T-helper 2 cell (primary cell): ENCODE data around the gene SLC17A7.
"Not testable (repeated sequence)": the region's sequence is repeated elsewhere in the genome, so short reads cannot be mapped to it uniquely, and the experiment has no call there.

ENCODE experiments used
- DNase-seq, 5 experiments: peaks; one replicate each; pipeline versions ENCODE4 v3.0.0 to v3.0.0-alpha.2; 2012 to 2022
- total RNA-seq, 2 donors: gene quantifications; one replicate each; lab custom pipeline; 2026; lab: John Stamatoyannopoulos, UW

Gene SLC17A7
- 0.07 to 0.94 reads per million in 2 donors for total RNA-seq

DNA sequence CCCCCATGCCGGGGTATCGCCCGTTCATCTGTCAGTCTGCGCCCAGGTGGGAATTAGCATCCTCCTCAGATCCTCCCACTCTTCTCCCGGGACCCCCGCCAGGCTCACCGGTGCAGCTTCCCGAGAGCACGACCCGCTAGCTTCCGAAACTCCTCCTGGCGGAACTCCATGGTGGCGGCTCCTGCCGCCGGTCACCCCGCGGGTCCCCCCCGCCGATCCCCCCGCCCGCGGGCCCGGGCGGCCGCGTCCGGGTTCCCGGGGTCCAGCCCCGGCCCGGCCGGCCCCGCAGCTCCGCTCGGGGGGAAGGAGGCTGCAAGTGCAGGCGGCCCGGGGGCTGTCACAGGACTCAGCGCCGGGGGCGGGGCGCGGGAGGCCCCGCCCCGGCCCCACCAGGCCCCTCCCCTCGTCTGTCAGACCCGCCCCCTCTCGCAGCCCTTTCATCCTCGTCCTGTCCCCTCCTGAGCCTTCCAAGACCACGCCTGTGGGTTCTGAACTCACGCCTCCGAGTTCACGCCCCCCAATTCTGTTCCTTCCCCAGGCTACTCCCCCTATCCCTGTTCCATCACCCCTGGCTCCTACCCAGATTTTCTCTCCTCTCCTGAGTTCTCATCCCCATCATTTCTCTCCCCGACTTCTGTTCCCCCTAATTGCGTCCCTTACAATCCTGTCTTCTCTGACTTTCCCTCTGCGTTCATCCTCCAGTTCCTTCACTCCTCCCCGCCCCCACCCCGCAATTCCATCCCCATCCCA, at the start of gene SLC17A7:
Gene SLC17A7 (minus strand): TSS at position 318 of the 750 bp plus-strand sequence. CDS start 148 bp downstream, at position 170.
- peak in 4 of 5 experiments; percentile 23 to 46 (median 38) for DNase-seq

DNA sequence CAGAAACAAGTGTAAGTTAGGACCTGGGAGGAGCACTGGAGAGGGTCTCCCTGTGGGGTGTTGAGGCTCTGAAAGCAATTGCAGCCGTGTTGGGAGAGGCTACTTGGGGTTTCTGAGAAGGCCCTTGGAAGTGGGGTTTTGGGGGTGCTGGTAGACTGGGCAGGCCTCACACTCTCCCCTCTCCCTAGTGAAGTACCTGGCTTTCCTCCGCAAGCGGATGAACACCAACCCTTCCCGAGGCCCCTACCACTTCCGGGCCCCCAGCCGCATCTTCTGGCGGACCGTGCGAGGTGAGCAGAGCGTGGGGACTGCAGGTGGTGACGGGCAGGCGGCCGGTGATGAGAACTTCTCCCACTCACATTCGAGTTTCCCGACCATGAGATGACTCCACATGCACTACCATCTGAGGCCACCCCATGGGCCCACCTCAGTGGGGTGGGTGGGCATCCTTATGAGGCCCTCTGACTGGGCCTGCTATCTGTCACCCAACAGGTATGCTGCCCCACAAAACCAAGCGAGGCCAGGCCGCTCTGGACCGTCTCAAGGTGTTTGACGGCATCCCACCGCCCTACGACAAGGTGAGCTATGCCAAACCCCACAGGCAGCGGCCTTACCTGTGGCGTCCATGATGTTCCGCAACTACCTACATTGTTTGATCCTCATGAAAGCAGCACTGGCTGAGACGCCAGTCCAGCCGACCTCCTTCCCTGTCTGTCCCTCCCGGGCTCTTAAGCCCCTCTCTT, 49.1 kb upstream of the SLC17A7 start:
- peak in 1 of 5 experiments; percentile 59 for DNase-seq

DNA sequence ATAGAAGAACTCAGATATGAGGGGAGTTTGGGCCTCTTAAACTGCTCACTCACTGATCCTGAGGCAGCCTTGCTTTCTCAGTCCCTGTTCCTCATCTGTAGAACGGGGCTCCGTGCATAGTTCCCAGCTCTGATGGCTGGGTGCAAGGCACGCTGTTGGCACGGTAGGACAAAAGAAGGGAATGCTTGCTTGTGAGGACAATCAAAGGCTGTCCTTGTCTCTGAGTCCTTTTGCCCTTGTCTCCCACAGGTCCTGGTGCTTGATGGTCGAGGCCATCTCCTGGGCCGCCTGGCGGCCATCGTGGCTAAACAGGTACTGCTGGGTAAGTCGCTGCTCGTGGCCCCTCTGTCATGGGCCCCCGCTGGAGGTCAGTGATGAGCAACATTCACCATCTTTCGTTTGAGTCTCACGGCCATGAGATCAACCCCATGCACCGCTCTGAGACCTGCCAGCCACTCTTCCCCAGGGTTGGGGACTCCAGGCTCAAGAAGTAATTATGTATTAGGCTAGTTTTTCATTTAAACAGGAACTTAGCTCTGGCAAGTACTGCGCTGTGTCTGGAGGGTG, 48.4 kb upstream of the SLC17A7 start:
- DNase-seq, result peak in 3 of 5 experiments; percentile 37 to 67 (median 40)

- peak in 1 of 5 experiments; percentile 45 for DNase-seq
These were observed 47.7 kb upstream of the SLC17A7 start for GRCh38 chr19:49488863-49489537.

- DNase-seq, result no peak
These were observed 46.9 kb upstream of the SLC17A7 start for GRCh38 chr19:49488046-49488862.

DNA sequence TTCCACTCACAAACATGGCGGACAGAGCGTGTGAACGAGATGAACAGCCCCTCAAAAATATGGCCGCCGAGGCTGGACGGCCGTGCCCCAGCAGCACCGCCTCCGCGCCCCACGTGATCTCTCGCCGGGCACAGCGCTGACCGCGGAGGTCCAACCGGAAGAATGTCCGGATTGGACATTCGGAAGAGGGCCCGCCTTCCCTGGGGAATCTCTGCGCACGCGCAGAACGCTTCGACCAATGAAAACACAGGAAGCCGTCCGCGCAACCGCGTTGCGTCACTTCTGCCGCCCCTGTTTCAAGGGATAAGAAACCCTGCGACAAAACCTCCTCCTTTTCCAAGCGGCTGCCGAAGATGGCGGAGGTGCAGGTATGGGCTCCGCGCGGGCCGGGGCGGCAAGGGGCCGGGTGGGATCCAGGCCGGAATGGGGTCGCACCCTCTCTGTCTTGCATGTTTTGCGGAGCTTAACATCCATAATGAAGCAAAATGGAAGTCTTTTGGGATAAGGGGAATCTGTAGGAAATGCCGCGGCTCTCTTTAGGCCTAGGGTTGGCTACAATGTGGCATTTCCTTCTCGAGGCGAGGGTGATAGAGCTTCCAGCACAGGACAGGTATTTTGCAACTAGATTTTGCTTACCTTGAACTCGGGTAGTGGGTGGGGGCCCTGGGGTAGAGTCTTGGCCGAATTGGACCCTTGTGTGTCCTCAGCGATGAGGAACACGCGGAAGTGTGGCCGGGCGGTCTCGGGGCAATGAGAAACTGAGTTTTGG, 46.1 kb upstream of the SLC17A7 start, which contains the start of gene RPL13A:
Gene RPL13A (plus strand): TSS at position 332 of the 769 bp plus-strand sequence. CDS start 22 bp downstream, at position 354.
- peak; percentile 98 to 100 (median 99) for DNase-seq

DNA sequence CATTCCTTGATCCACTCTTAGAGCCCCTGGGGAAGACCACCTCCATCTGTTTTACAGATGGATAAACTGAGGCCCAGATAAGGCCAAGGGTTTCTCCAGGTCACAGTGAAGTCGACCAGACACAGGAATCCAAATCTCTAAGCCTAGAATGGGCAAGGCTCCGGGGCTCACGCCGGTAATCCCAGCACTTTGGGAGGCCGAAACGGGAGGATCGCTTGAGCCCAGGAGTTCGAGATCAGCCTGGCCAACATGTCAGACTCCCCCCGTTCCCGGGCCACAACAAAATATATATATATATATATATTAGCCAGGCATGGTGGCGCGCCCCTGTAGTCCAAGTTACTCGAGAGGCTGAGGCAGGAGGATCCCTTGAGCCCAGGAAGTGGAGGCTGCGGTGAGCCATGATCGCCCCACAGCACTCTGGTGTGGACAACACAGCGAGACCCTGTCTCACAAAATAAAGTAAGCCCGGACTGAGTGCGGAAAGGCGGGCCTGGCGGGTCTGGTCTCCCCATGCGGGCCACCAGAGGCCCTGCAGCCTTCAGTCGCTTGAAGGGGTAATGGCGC, 45.5 kb upstream of the SLC17A7 start:
- DNase-seq, result no peak

- no peak for DNase-seq
These were observed 44.9 kb upstream of the SLC17A7 start for GRCh38 chr19:49486232-49486631.

DNA sequence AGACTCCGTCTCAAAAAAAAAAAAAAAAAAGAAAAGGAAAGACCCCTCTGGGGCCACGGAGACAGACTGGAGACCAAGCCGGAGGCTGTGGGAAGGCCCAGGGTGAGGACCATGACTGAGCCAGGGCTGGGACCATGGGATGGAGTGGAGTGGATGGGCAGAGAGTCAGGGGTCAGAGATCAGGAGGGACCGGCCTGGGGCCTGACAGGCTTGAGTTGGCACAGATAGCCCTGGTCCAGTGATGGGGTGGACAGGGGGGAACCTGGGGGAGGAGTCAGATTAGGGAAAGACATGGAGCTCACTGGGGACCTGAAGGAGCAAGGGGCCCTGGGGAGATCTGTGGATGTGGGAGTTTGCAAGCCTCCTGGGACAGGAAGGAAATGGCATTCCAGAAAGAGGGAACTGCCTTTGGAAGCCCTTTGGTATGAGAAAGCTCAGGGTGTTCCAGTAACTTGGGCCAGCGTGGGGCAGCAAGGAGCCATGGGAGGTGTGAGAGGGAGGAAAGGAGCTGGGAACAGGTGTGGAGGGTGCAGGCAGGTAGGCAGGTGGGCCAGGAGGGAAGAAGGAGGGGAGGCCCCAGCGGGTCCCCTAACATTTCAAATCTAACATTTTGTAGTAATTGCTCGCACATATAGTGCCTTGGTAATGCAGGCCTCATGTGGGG, 39.8 kb upstream of the SLC17A7 start:
- no peak for DNase-seq

DNA sequence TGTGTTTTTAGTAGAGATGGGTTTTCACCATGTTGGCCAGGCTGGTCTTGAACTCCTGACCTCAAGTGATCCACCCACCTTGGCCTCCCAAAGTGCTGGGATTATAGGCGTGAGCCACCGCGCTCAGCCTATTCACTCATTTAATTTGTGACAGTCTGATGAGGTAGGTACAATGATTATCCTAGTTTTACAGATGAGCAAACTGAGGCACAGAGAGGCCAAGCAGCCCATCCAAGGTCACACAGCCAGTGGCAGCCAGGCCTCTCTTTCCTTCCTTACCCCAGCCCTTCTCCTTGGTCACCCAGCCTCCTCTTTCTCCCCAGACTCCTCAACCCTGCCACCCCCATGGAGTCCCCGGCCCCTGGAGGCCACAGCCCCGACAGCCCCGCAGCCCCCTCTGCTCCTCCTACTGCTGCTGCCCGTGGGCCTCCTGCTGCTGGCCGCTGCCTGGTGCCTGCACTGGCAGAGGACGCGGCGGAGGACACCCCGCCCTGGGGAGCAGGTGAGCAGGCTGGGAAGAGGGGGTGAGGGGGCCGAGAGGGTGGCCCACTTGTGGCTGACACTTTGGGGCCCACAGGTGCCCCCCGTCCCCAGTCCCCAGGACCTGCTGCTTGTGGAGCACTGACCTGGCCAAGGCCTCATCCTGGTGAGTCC, 38.8 kb upstream of the SLC17A7 start:
- no peak for DNase-seq

GRCh38 chr19:49475995-49476880, 34.9 kb upstream of the SLC17A7 start:
- DNase-seq, result peak in 4 of 5 experiments; percentile 56 to 76 (median 65)

GRCh38 chr19:49475191-49475917, 34.0 kb upstream of the SLC17A7 start:
- peak in 1 of 5 experiments; percentile 40 for DNase-seq

DNA sequence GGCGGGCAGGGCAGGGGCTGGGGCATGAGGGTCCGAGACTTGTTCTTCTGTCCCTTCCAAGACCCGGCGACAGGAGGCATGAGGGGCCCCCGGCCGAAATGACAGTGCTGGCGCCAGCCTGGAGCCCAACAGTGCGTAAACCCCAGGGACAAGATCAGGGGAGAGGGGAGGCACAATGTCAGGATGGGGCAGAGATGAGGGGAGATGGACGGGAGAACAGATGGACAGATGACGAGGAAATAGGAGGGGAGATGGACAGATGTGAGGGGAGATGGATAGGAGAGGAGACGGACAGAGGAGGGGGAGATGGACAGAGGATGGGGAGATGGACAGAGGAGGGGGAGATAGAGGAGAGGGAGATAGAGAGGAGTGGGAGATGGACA, 33.2 kb upstream of the SLC17A7 start:
- DNase-seq, result no peak

DNA sequence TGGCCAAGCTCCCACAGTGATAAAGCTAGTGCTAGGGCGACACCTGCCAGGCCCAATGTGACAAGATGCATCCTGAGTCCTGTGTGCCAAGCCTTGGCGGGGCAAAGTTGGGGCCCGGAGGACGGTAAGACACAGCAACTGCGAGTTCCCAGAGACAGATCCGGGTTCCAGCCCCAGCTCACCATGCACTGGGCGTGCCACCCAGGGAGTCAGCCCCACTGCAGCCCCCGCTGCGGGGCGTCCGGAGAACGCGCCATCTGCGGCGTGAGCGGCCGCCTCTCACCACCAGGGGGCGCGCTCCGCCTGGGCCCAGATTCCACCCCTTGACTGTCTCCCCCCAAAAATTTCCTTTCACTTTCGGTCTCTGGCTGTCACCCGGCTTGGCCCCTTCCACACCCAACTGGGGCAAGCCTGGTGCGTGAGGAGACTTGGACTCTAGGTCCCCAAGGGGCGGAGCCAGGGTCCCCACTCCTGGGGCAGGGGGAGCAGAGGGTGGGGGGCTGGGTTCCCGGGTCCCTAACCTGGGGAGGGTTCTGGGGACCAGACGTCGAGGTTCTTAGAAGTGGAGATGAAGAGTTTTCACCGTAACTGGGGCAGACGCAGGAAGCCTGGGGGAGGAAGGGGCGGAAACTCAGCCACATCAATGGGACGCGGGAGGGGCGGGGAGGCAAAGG, 32.7 kb upstream of the SLC17A7 start, which contains the start of gene FLT3LG:
Gene FLT3LG (plus strand): TSS at position 348 of the 674 bp plus-strand sequence. CDS start 425 bp downstream, outside the sequence.
- peak; percentile 76 to 95 (median 82) for DNase-seq

DNA sequence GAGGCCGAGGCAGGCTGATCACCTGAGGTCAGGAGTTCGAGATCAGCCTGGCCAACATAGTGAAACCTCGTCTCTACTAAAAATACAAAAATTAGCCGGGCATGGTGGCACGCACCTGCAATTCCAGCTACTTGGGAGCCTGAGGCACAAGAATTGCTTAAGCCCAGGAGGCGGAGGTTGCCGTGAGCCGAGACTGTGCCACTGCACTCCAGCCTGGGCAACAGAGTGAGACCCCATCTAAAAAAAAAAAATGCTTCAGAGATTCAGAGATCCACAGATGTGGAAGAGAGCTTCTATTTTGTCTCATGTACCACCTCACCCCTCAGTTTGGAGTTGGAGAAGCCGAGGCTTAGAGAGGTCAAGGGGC, 32.2 kb upstream of the SLC17A7 start:
- not testable (repeated sequence) for DNase-seq

DNA sequence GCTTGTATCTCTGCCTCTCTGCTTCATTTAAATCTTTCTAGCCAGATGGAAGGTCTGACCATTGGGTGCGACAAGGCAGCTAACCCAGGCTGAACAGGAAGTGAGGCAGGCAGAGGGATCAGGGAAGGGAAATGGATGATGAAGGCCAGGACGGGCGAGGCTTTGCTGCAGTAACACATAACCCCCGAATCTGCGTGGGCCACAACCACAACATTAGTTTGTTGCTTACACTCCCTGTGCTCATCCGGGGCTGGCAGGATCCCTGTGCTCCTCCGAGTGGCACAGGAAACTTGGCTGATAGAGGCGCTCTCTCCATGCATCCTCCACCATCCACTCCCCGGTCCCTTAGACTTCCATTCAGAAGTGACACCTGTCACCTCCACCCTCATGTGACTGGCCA, 31.6 kb upstream of the SLC17A7 start:
- no peak for DNase-seq

- no peak for DNase-seq
These were observed 29.3 kb upstream of the SLC17A7 start for GRCh38 chr19:49470615-49470978.
